Stimulated activated memory B cell treated with anti-CD40 and anti-IgM and Interleukin-4, amounts not matched to agents 10 μg/mL and 1 μg/mL and 100 μg/mL, for 72 hours (primary cell): Measurements from ENCODE around the gene CPEB1.
"Not testable (repeated sequence)": the region's sequence is repeated elsewhere in the genome, so short reads cannot be mapped to it uniquely, and the experiment has no call there.

Experiments used
- ATAC-seq: fragments of 150-1000 bp; cut with Tn5 transposase; 2 replicates; pipeline ENCODE4 v1.10.0; 2021
- H3K27ac Mint-ChIP-seq: one replicate; pipeline ENCODE4 v1.8.0; 2022; ENCODE audit warnings: mild to moderate bottlenecking, mixed read lengths
- H3K27me3 Mint-ChIP-seq: one replicate; pipeline ENCODE4 v1.8.0; 2022; ENCODE audit warnings: mixed read lengths
- H3K36me3 Mint-ChIP-seq: one replicate; pipeline ENCODE4 v1.8.0; 2022; ENCODE audit warnings: mixed read lengths
- H3K4me1 Mint-ChIP-seq: one replicate; pipeline ENCODE4 v1.8.0; 2022; ENCODE audit warnings: mixed read lengths
- H3K4me3 Mint-ChIP-seq: one replicate; pipeline ENCODE4 v1.8.0; 2022; ENCODE audit warnings: mild to moderate bottlenecking, moderate library complexity, mixed read lengths
- H3K9me3 Mint-ChIP-seq: one replicate; pipeline ENCODE4 v1.8.0; 2022; ENCODE audit warnings: mixed read lengths

The CPEB1 gene

DNA sequence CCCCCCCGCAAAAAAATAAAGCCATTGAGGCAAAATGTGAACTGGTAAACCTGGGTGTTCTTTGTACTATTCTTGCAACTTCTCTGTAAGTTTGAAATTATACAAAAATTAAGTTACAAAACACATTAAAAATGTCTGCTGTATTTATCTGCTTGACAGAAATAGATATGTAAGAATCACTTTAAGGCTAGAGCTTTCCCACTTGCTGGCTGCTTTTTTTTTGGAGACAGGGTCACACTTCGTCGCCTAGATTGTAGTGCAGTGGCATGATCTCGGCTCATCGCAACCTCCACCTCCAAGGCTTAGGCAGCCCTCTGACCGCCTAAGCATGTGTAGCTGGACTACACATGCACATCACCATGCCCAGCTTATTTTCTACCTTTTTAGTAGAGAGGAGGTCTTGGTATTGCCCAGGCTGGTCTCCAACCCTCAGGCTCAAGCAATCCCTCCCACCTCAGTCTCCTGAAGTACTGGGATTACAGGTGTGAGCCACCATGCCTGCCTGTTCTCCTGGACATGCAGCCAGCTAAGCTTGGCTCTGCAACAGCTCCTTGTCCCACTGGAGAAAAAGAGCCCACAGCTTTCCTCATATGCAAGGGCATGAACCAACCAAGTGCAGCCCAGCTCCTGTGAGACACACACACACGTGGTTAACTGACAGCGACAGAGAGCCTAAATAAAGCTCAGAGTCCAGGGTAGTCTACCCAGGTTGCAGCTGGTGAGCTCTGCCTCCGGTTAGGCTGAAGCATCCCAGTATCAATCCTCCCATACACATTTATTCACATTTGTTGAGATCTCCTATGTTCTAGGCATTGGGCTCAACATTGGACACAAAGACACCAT lies 111.4 kb downstream of the CPEB1 start:
- Mint-ChIP-seq H3K27me3 (no peaks in the 10 kb centered on the region), H3K9me3 (no peaks in the 10 kb centered on the region), H3K4me1 (peaks cover 49% of the 10 kb centered on the region), H3K4me3 (no peak overlapping the region), H3K36me3 (peaks cover 70% of the 10 kb centered on the region), H3K27ac (peak overlapping the region; percentile 94)
- ATAC-seq, result no peak

DNA sequence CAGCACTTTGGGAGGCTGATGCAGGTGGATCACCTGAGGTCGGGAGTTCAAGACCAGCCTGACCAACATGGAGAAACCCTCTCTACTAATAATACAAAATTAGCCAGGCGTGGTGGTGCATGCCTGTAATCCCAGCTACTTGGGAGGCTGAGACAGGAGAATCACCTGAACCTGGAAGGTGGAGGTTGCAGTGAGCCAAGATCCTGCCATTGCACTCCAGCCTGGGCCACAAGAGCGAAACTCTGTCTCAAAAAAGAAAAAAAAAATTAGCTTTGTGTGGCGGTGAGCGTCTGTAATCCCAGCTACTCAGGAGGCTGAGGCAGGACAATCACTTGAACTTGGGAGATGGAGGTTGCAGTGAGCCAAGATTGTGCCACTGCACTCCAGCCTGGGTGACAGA lies 112.0 kb downstream of the CPEB1 start:
- Mint-ChIP-seq H3K36me3 (peaks cover 70% of the 10 kb centered on the region), H3K4me1 (peaks cover 54% of the 10 kb centered on the region)
- not testable (repeated sequence) for H3K27me3 Mint-ChIP-seq, ATAC-seq, H3K27ac Mint-ChIP-seq, H3K4me3 Mint-ChIP-seq, H3K9me3 Mint-ChIP-seq

DNA sequence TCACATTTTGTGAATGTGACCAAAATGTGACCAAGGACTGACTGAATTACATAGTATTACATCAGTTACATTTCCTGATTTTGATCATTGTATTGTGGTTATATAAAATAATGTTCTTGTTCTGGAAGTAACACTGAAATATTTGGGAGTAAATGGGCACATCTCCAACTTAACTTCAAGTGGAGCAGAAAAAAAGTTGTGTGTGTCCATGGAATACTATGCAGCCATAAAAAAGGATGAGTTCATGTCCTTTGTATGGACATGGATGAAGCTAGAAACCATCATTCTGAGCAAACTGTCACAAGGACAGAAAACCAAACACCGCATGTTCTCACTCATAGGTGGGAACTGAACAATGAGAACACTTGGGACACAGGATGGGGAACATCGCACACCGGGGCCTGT lies 112.7 kb downstream of the CPEB1 start:
- not testable (repeated sequence) for H3K27me3 Mint-ChIP-seq, H3K9me3 Mint-ChIP-seq, ATAC-seq, H3K27ac Mint-ChIP-seq, H3K4me3 Mint-ChIP-seq
- H3K4me1 Mint-ChIP-seq, result peaks cover 56% of the 10 kb centered on the region
- H3K36me3 Mint-ChIP-seq, result peaks cover 64% of the 10 kb centered on the region

DNA sequence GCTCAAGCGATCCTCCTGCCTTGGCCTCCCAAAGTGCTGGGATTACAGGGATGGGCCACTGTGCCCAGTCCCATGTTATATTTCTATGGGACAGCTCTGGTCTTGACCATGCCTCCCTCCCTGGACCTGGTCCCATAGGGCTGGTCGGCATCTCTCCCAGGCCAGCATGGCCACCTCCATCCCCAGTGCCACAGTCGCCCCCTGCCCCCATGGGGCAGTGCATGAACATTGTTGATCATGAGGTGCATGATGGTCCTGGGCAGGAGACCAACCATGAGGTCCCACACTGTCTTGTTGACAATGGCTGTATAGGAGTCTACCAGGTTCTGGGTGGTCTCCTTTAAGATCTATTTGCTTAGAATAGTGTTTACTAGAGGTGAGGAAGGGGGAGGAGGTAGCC lies 113.4 kb downstream of the CPEB1 start:
- Mint-ChIP-seq H3K27me3 (no peaks in the 10 kb centered on the region), H3K4me3 (no peak overlapping the region), H3K4me1 (peaks cover 50% of the 10 kb centered on the region), H3K36me3 (peaks cover 57% of the 10 kb centered on the region), H3K9me3 (no peaks in the 10 kb centered on the region), H3K27ac (no peak overlapping the region)
- no peak for ATAC-seq

DNA sequence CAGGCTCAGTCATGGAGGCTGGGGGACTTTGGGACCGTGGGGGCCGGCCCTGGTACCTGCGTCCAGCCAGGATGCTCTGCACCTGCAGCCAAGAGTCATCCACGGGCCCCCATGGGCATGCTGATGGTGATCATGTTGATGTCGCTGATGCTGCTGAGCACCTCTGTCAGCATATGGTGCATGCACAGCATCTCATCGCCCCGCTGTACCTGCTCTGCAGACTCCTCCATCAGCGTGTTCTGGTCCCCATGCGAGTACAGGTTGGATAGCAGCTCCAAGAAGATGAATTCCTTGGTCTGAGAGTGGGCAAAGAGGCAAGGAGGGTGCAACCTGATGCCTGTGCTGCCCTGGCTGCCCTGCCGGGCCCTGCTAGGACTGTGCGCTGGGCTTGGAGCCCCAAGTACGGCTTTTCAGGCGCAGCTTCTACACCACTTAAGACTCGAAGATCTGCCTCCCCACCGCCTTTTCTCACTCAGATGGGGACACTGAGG lies 114.1 kb downstream of the CPEB1 start:
- no peak for ATAC-seq
- H3K9me3 Mint-ChIP-seq, result no peaks in the 10 kb centered on the region
- H3K4me3 Mint-ChIP-seq, result no peak overlapping the region
- H3K27me3 Mint-ChIP-seq, result no peaks in the 10 kb centered on the region
- H3K4me1 Mint-ChIP-seq, result peaks cover 42% of the 10 kb centered on the region
- H3K36me3 Mint-ChIP-seq, result peaks cover 49% of the 10 kb centered on the region
- H3K27ac Mint-ChIP-seq, result no peak overlapping the region

DNA sequence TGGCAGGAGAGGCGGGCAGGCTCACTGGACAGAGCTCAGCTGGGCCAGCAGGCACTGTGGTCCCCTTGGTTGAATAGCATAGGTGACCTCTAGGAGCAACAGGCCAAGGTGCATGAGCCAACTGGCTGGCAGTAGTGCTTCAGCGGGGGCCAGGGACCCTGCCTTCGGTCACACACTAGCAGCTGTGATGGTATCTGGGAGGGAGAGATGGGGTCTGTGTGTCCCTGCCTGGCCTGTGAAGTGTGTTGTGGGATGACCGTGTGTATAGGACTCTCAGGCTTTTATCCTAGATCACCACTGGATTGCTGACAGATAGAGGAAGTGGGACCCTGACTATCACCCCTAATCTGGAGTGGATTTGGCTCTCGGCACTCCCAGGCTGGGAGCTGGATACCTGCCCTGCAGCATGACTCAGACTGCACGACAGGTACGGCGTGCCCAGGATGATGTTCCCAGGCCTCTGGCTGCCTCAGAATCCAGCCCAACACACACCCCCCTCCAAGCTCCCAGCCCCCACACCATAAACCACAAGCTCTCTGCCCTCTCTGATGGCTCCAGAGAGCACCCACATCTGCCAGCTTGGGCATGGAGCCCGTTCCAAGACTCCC lies 114.7 kb downstream of the CPEB1 start:
- Mint-ChIP-seq H3K4me1 (peaks cover 36% of the 10 kb centered on the region), H3K9me3 (no peaks in the 10 kb centered on the region), H3K4me3 (no peak overlapping the region), H3K36me3 (peaks cover 44% of the 10 kb centered on the region), H3K27me3 (no peaks in the 10 kb centered on the region), H3K27ac (no peak overlapping the region)
- ATAC-seq, result no peak

DNA sequence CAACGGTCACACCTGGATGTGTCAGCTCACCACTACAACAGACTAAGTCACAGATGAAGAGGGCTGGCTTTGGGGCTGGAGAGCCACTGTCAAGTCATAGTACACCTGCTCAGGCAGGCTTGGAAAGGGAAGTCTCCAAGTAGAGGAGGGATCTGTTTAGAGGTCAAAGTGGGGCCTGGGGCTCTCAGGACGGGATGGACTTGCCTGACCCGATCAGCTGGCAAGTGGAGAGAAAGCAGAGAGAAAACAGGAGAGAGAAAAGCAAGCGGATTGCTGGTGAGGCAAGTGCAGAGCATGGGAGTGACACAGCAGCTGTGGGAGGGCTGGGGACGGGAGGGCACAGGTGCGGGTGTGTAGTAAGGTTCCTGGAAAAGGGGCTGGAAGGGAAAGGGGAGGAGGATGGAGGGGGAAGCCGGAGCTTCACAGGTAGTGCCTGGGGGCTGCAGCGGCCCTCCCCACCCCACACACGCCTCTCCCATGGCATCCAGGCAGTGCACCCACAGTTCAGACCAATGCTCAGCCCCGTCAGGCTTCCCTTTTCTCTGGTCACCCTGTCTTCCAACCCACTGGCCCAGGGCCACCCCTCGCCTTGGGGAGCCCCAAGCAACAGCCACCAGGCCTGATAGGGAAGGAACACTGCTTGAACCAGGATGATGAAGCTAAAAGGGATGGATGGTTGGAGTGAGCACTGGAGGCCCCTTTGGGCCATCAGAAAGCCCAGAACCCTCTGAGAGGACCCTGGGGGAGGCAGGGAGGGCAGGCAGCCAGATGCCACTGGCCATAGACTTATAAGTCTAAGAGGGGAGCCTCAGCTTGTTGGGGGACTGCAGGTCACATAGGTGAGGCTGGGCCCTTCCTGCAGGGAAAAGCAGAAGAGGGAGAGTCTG lies 115.4 kb downstream of the CPEB1 start:
- peak overlapping the region; percentile 20 for H3K27ac Mint-ChIP-seq
- no peaks in the 10 kb centered on the region for H3K9me3 Mint-ChIP-seq
- no peaks in the 10 kb centered on the region for H3K27me3 Mint-ChIP-seq
- peaks cover 36% of the 10 kb centered on the region for H3K36me3 Mint-ChIP-seq
- no peak overlapping the region for H3K4me3 Mint-ChIP-seq
- H3K4me1 Mint-ChIP-seq, result peaks cover 29% of the 10 kb centered on the region
- no peak for ATAC-seq

DNA sequence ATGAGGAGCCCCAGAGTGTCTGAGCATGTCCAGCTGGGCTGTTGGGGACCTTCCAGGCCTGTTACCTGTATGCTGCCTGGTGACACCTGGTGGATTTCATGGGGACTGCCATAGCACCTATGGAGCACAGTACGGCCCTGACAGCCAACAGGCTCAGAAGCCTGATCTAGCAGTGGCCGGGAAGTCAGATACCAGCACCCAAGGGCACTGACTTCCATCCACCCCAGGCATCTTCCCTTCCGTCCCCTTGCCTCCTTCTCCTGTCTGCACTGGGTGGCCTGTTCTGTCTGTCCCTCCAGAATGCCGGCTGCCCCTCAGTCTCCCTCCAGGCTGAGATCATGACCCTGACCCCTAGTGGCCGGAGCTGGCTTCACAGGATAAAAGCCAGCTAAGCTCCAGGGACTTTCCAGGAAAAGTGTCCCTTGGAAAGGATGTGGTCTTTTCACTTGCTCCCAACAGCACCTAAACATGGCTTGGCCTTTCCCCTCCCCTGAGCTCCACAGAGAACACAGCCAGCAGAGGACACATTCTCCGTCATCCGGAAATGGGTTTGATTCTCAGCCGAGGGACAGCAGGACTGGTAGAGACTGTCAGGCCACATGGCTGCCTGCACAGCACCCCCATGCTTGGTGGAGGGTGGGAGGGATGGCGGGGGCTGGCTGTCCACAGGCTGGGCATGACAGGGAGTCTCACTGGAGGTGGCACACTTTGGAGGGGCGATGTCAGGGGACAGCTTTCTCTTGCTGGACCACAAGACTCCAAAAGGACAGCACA lies 116.4 kb downstream of the CPEB1 start:
- Mint-ChIP-seq H3K4me3 (peak overlapping the region; percentile 66), H3K9me3 (no peaks in the 10 kb centered on the region), H3K4me1 (peaks cover 20% of the 10 kb centered on the region), H3K27ac (peak overlapping the region; percentile 20), H3K36me3 (peaks cover 27% of the 10 kb centered on the region), H3K27me3 (no peaks in the 10 kb centered on the region)
- ATAC-seq, result peak; percentile 84

DNA sequence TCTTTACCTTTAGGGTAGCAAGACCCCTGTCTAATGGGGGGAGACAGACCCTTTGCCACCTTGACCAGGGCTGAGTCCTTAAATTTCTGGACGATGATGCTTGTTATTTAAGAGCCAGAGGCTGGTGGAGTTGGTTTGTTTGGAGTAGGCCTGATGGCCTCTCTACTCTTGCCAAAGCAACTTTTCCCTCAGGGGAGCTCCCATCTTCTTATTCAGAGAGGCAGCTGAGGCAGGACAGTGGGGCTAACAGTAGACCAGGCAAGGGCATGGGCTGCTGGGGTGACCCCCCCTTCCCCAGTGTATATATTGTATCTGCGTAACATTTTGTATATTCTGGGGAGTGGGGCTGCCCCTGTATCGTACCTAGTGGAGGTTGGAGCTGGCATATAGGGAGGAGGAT lies 117.2 kb downstream of the CPEB1 start:
- H3K27me3 Mint-ChIP-seq, result no peaks in the 10 kb centered on the region
- H3K4me3 Mint-ChIP-seq, result no peak overlapping the region
- no peak overlapping the region for H3K27ac Mint-ChIP-seq
- H3K9me3 Mint-ChIP-seq, result no peaks in the 10 kb centered on the region
- peaks cover 19% of the 10 kb centered on the region for H3K36me3 Mint-ChIP-seq
- peaks cover 20% of the 10 kb centered on the region for H3K4me1 Mint-ChIP-seq
- no peak for ATAC-seq

DNA sequence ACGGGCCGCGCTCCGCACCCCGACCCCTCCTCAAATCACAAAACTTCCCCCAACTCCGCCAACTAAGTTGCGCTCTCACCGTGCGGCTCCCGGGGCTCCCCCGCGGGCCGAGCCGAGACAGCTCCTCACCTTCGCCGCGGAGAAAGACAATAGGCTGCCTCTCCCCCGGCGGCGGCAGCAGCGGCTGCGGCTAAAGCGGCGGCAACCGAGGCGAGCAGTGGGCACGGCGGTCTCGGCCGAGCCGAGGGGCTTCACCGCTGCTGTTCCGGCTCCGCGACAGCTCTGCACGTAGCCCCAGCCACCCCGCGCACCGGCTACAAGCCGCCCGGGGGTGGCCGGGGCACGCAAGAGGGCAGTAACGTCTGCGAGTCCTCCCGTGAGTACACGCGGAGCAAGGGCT lies 133.6 kb downstream of the CPEB1 start:
- not testable (repeated sequence) for ATAC-seq, H3K27me3 Mint-ChIP-seq, H3K27ac Mint-ChIP-seq, H3K4me1 Mint-ChIP-seq, H3K4me3 Mint-ChIP-seq, H3K36me3 Mint-ChIP-seq, H3K9me3 Mint-ChIP-seq

DNA sequence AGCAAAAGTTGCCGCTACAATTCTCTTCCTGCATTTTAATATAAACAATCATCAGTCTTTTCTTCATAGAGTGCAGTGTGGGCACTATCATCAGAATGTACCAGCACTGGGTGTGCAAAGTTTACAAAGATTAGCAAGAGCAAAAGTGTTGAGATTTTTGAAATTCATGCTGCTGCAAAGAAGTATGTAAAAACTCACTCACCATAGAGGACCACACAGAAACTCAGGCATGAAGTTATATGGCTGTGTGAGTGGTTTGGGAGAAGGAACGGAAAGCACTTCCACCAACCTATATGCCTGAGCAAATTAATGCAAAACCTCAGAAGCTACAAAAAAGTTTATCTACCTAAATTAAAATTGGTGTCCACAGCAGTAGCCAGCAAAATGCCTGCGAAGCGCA lies 139.5 kb downstream of the CPEB1 start:
- not testable (repeated sequence) for H3K27me3 Mint-ChIP-seq, ATAC-seq, H3K27ac Mint-ChIP-seq, H3K4me3 Mint-ChIP-seq, H3K4me1 Mint-ChIP-seq, H3K9me3 Mint-ChIP-seq, H3K36me3 Mint-ChIP-seq

DNA sequence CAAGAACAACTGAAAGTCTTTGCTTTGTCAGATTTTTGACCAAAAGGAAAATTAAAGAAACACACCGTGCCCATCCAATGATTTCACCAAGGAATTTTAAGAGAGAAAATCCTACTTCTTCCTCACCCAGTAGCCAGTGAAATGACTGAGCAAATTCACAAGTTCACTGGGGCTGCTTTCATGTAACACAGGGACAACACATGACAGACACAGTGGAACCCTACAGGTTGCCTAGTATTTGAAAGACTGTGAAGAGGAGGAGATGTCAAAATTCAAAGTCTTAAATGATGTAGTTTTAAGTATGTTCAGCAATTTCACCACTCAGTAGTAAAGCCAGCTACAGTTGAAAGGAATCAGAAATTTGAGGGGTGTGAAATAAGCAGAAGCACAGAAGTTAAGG lies 140.1 kb downstream of the CPEB1 start:
- H3K4me1 Mint-ChIP-seq, H3K27ac Mint-ChIP-seq, H3K36me3 Mint-ChIP-seq, ATAC-seq, H3K27me3 Mint-ChIP-seq, H3K4me3 Mint-ChIP-seq, H3K9me3 Mint-ChIP-seq: not testable (repeated sequence)

DNA sequence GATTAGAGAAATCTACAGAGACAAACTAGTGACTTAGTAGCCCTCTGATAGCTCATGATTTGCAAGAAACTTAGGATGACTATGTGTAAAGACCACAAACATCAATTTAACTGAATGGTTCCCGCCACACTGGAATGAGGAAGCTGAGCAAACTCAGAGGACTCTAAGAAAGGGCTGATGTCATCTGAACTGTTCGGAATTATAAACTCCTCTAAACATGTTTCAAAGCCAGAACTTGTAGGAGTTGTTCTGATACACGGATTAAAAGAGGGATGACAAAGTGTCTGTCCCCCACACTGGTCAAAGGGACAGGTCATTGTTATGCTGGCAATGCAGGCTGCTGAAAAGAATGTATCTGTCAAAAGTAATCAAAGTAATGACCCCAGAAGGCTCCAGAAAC lies 141.3 kb downstream of the CPEB1 start:
- not testable (repeated sequence) for H3K4me3 Mint-ChIP-seq, H3K27ac Mint-ChIP-seq, H3K4me1 Mint-ChIP-seq, H3K9me3 Mint-ChIP-seq, H3K27me3 Mint-ChIP-seq, H3K36me3 Mint-ChIP-seq, ATAC-seq

DNA sequence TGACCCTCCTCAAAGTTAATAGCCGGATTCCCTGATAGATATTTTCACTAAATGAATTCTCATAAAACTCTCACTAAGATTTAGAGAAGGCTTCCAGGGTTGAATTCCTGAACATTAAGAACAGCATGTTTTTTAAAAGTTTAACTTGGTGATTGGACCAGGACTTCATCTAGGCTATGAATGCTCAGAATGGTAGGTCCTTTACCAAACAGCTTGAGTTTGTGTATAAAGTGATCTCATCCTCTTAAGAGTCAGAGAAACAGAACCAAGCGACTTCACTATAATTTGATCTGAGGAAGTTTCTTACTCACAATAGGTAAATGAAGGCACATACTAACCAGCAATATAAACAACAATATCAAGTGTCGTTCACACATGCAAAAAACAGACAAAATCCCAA lies 143.1 kb downstream of the CPEB1 start:
- not testable (repeated sequence) for H3K4me1 Mint-ChIP-seq, H3K27ac Mint-ChIP-seq, H3K27me3 Mint-ChIP-seq, H3K9me3 Mint-ChIP-seq, H3K4me3 Mint-ChIP-seq, H3K36me3 Mint-ChIP-seq, ATAC-seq
